Measurements from ENCODE around the gene MSTO1.
"Not testable (repeated sequence)": the region's sequence is repeated elsewhere in the genome, so short reads cannot be mapped to it uniquely, and the experiment has no call there.

MSTO1 gene

DNA sequence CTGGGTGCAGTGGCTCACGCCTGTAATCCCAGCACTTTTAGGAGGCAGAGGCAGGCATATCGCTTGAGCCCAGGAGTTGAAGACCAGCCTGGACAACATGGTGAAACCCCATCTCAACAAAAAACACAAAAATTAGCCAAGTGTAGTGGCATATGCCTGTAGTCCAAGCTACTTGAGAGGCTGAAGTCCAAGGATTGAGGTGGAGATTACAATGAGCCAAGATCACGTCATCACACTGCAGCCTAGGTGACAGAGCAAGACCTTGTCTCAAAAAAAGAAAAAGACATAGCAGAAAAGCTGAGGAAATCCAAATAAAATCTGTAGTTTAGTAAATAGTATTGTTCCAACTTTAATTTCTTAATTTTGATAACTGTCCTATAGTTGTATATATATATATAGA, 35.9 kb upstream of the MSTO1 start:
- peak overlapping the region; percentile 6 for H3K9ac ChIP-seq (ENCODE audit: insufficient read length, low read depth)
- peaks cover 25% of the 10 kb centered on the region for H3K36me3 ChIP-seq (ENCODE audit: insufficient read depth, insufficient read length, low read length)
- no peaks in the 10 kb centered on the region for H3K9me3 ChIP-seq (ENCODE audit: insufficient read depth, low read length)
- H3K4me1 ChIP-seq (ENCODE audit: insufficient read depth, insufficient read length) = no peaks in the 10 kb centered on the region
- no peaks in the 10 kb centered on the region for H3K27me3 ChIP-seq (ENCODE audit: insufficient read depth, insufficient read length)
- DNase-seq (ENCODE audit: low read depth, low spot score) = no peak
- no peak overlapping the region for H3K4me3 ChIP-seq (ENCODE audit: insufficient read length, low read depth)
- TF ChIP-seq YY1 (IDR thresholded peaks at IDR 0.05; ENCODE audit: insufficient read depth, insufficient read length) = no peak
- TF ChIP-seq SUZ12 (IDR thresholded peaks at IDR 0.05; ENCODE audit: extremely low read depth, insufficient read depth, insufficient read length) = no peak
- TF ChIP-seq ZNF274 (IDR thresholded peaks at IDR 0.05; ENCODE audit: low read depth, low read length) = no peak

DNA sequence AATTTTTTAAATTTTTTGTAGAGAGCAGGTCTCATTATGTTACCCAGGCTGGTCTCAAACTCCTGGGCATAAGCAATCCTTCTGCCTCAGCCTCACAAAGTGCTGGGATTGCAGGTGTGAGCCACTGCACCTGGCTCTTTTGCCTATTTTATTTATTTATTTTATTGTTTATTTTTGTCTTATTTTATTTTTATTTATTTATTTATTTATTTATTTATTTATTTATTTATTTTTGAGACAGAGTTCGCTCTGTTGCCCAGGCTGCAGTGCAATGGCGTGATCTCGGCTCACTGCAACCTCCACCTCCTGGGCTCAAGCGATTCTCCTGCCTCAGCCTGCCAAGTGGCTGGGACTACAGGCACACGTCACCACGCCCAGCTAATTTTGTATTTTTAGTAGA, 34.4 kb upstream of the MSTO1 start:
- H3K36me3 ChIP-seq (ENCODE audit: insufficient read depth, insufficient read length, low read length) = peaks cover 12% of the 10 kb centered on the region
- not testable (repeated sequence) for H3K4me3 ChIP-seq (ENCODE audit: insufficient read length, low read depth); H3K9ac ChIP-seq (ENCODE audit: insufficient read length, low read depth); H3K4me1 ChIP-seq (ENCODE audit: insufficient read depth, insufficient read length); H3K27me3 ChIP-seq (ENCODE audit: insufficient read depth, insufficient read length); DNase-seq (ENCODE audit: low read depth, low spot score); H3K9me3 ChIP-seq (ENCODE audit: insufficient read depth, low read length)

DNA sequence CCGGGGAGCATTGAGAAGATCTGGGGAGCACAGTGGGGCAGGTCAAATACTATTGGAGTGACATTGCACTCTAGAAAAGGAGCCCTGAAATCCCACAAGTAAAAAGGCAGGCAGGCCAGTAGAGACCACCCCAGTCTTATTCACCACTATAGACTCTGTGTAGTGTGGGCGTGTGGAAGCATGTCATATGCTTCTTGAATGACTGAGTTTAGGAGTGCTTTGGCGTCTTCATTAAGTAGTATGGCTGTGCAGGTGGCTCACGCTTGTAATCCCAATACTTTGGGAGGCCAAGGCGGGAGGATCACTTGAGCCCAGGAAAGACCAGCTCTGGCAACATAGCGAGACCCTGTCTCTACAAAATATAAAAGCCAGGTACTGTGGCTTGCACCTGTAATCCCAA, 26.2 kb upstream of the MSTO1 start:
- H3K36me3 ChIP-seq (ENCODE audit: insufficient read depth, insufficient read length, low read length); DNase-seq (ENCODE audit: low read depth, low spot score); H3K9me3 ChIP-seq (ENCODE audit: insufficient read depth, low read length); H3K27me3 ChIP-seq (ENCODE audit: insufficient read depth, insufficient read length); H3K4me3 ChIP-seq (ENCODE audit: insufficient read length, low read depth); H3K9ac ChIP-seq (ENCODE audit: insufficient read length, low read depth); H3K4me1 ChIP-seq (ENCODE audit: insufficient read depth, insufficient read length): not testable (repeated sequence)

- not testable (repeated sequence) for H3K4me1 ChIP-seq (ENCODE audit: insufficient read depth, insufficient read length); H3K9me3 ChIP-seq (ENCODE audit: insufficient read depth, low read length); H3K9ac ChIP-seq (ENCODE audit: insufficient read length, low read depth); H3K27me3 ChIP-seq (ENCODE audit: insufficient read depth, insufficient read length); H3K36me3 ChIP-seq (ENCODE audit: insufficient read depth, insufficient read length, low read length); H3K4me3 ChIP-seq (ENCODE audit: insufficient read length, low read depth); DNase-seq (ENCODE audit: low read depth, low spot score)
These were observed 20.7 kb upstream of the MSTO1 start for GRCh38 chr1:155589282-155589681.

DNA sequence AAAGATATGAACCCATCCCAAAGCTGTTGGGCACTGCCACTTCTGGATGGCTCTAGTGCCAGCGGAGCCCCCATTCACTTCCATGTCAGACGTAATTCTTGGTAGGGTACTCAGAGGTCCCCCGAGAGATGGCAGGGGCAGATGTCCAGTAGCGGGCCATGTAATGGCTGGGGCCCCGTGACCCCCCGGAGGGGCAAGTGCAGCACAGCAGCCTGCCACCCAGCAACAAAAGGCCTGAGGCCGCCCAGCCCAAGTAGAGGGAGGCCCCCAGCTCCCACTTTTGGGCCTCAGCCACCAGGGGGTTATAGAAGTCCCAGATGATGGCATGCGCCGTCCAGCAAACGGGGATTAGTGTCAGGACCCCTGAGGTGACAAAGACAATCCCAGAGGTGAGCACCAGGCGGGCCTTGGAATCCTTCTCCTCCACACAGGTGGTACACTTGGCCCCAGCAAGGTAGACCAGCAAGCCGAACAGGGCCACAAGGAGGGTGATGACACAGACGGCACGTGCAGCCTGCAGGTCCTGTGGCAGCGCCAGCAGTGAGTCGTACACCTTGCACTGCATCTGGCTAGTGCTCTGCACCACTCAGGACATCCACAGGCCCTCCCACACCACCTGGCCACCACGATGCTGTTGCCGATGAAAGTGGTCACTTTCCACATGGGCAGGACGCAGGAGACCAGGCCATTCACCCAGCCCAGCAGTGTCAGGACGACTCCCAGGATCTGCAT, 19.3 kb upstream of the MSTO1 start:
- DNase-seq (ENCODE audit: low read depth, low spot score); H3K4me1 ChIP-seq (ENCODE audit: insufficient read depth, insufficient read length); H3K9ac ChIP-seq (ENCODE audit: insufficient read length, low read depth); H3K27me3 ChIP-seq (ENCODE audit: insufficient read depth, insufficient read length); H3K36me3 ChIP-seq (ENCODE audit: insufficient read depth, insufficient read length, low read length); H3K4me3 ChIP-seq (ENCODE audit: insufficient read length, low read depth); H3K9me3 ChIP-seq (ENCODE audit: insufficient read depth, low read length): not testable (repeated sequence)

GRCh38 chr1:155591770-155592169, 18.2 kb upstream of the MSTO1 start:
- DNase-seq (ENCODE audit: low read depth, low spot score) = peak; percentile 66
- no peaks in the 10 kb centered on the region for H3K27me3 ChIP-seq (ENCODE audit: insufficient read depth, insufficient read length)
- H3K4me1 ChIP-seq (ENCODE audit: insufficient read depth, insufficient read length) = peaks cover 3% of the 10 kb centered on the region
- no peak overlapping the region for H3K9ac ChIP-seq (ENCODE audit: insufficient read length, low read depth)
- no peaks in the 10 kb centered on the region for H3K36me3 ChIP-seq (ENCODE audit: insufficient read depth, insufficient read length, low read length)
- TF ChIP-seq YY1 (IDR thresholded peaks at IDR 0.05; ENCODE audit: insufficient read depth, insufficient read length) (no peak), SUZ12 (IDR thresholded peaks at IDR 0.05; ENCODE audit: extremely low read depth, insufficient read depth, insufficient read length) (no peak), ZNF274 (IDR thresholded peaks at IDR 0.05; ENCODE audit: low read depth, low read length) (no peak)
- no peaks in the 10 kb centered on the region for H3K9me3 ChIP-seq (ENCODE audit: insufficient read depth, low read length)
- H3K4me3 ChIP-seq (ENCODE audit: insufficient read length, low read depth) = no peak overlapping the region

GRCh38 chr1:155595877-155596474, 14.0 kb upstream of the MSTO1 start:
- not testable (repeated sequence) for H3K4me3 ChIP-seq (ENCODE audit: insufficient read length, low read depth); H3K9me3 ChIP-seq (ENCODE audit: insufficient read depth, low read length); H3K36me3 ChIP-seq (ENCODE audit: insufficient read depth, insufficient read length, low read length); H3K4me1 ChIP-seq (ENCODE audit: insufficient read depth, insufficient read length); H3K27me3 ChIP-seq (ENCODE audit: insufficient read depth, insufficient read length); DNase-seq (ENCODE audit: low read depth, low spot score); H3K9ac ChIP-seq (ENCODE audit: insufficient read length, low read depth)

GRCh38 chr1:155596864-155597263, 13.2 kb upstream of the MSTO1 start:
- TF ChIP-seq ZNF274 (IDR thresholded peaks at IDR 0.05; ENCODE audit: low read depth, low read length) = no peak
- no peak for TF ChIP-seq SUZ12 (IDR thresholded peaks at IDR 0.05; ENCODE audit: extremely low read depth, insufficient read depth, insufficient read length)
- TF ChIP-seq YY1 (IDR thresholded peaks at IDR 0.05; ENCODE audit: insufficient read depth, insufficient read length) = no peak
- H3K36me3 ChIP-seq (ENCODE audit: insufficient read depth, insufficient read length, low read length) = no peaks in the 10 kb centered on the region
- no peaks in the 10 kb centered on the region for H3K27me3 ChIP-seq (ENCODE audit: insufficient read depth, insufficient read length)

More at GRCh38 chr1:155596864-155597263, 13.2 kb upstream of the MSTO1 start:
- no peak overlapping the region for H3K9ac ChIP-seq (ENCODE audit: insufficient read length, low read depth)
- DNase-seq (ENCODE audit: low read depth, low spot score) = no peak
- H3K4me1 ChIP-seq (ENCODE audit: insufficient read depth, insufficient read length) = no peaks in the 10 kb centered on the region
- H3K9me3 ChIP-seq (ENCODE audit: insufficient read depth, low read length) = no peaks in the 10 kb centered on the region
- H3K4me3 ChIP-seq (ENCODE audit: insufficient read length, low read depth) = no peak overlapping the region
